C4-2B (cell line): ENCODE results near the gene TENT5A.
A peak's percentile ranks its signal among the peaks of the same experiment; 100 is the strongest.

ENCODE experiments used
- H3K27ac ChIP-seq: fragments of 450-650 bp; 2 replicates; pipeline ENCODE4 v1.5.1; 2017
- ZFX ChIP-seq: fragments of 450-650 bp; IDR thresholded peaks from 2 replicates; pipeline ENCODE4 v1.6.1; 2017
- TF ChIP-seq, protein P1 (sequence below): fragments of 450-650 bp; conservative IDR thresholded peaks from 2 replicates; pipeline ENCODE4 v1.5.1; 2017; ENCODE audit warnings: mild to moderate bottlenecking

Gene TENT5A

DNA sequence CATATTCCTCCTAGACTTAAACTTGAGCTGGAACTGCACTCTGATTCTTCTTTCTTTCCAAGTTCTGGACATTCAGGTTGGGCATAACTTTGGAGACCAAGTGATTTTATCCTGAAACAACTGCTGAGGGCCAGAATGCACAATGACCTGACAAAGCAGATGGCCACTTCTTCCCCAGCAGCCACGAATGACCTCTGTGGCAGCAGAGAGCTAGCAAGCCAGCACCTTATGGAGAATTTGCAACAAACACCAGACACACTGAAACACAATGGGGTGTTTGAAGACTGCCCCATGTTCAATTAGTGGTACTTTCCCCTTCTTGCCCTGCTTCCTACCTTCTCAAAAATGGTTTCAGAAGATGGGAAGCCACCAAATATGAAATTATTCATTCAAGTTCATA, 4.2 kb upstream of the TENT5A start:
- no peak for TF ChIP-seq ZFX
- H3K27ac ChIP-seq = no peak overlapping the region

DNA sequence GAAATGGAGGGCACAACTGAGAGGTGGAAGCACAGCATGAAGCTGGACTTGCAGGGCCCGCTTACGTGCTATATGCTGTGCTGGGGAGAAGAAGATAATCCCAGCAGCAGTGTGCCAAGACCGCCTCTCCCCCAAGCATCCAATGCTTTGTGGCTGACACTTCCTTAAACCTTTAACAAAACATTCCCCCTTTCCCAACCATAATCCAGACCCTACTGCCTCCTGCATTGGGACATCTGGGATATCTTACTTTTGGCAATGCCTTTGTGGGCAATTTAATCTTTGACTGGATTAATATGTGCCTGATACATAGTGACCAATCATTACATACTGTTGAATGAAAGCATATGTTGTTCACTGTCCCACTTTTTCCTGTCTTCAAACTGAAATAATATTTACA, 3.1 kb upstream of the TENT5A start:
- no peak overlapping the region for H3K27ac ChIP-seq
- TF ChIP-seq, protein P1, sequence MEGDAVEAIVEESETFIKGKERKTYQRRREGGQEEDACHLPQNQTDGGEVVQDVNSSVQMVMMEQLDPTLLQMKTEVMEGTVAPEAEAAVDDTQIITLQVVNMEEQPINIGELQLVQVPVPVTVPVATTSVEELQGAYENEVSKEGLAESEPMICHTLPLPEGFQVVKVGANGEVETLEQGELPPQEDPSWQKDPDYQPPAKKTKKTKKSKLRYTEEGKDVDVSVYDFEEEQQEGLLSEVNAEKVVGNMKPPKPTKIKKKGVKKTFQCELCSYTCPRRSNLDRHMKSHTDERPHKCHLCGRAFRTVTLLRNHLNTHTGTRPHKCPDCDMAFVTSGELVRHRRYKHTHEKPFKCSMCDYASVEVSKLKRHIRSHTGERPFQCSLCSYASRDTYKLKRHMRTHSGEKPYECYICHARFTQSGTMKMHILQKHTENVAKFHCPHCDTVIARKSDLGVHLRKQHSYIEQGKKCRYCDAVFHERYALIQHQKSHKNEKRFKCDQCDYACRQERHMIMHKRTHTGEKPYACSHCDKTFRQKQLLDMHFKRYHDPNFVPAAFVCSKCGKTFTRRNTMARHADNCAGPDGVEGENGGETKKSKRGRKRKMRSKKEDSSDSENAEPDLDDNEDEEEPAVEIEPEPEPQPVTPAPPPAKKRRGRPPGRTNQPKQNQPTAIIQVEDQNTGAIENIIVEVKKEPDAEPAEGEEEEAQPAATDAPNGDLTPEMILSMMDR = no peak
- TF ChIP-seq ZFX = no peak

DNA sequence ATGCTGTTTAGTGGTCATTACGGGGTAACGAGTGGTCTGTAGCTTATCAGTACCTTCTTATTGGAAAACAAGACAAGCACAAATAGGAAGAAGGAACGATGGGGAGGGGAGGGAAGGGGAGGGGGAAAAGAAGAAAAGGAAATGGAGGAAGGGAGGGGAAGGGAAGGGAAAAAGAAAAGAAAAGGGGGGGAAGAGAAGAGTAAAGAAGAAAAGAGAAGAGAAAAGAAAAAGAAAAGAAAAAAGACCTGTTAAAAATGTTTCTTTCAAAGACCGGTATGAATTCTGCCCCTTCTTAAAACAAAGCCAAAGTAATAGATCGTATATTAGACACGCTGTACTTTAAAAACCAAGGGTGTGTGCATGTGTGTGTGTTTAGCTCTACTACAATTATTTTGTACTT, 2.4 kb upstream of the TENT5A start:
- no peak overlapping the region for H3K27ac ChIP-seq
- TF ChIP-seq ZFX = no peak
- TF ChIP-seq, protein P1 = no peak

- TF ChIP-seq ZFX = no peak
- TF ChIP-seq, protein P1 = peak; percentile 79
- no peak overlapping the region for H3K27ac ChIP-seq
Observed at GRCh38 chr6:81753711-81754577, 1.5 kb upstream of the TENT5A start.

GRCh38 chr6:81752921-81753710, 635 bp upstream of the TENT5A start:
- H3K27ac ChIP-seq = no peak overlapping the region

DNA sequence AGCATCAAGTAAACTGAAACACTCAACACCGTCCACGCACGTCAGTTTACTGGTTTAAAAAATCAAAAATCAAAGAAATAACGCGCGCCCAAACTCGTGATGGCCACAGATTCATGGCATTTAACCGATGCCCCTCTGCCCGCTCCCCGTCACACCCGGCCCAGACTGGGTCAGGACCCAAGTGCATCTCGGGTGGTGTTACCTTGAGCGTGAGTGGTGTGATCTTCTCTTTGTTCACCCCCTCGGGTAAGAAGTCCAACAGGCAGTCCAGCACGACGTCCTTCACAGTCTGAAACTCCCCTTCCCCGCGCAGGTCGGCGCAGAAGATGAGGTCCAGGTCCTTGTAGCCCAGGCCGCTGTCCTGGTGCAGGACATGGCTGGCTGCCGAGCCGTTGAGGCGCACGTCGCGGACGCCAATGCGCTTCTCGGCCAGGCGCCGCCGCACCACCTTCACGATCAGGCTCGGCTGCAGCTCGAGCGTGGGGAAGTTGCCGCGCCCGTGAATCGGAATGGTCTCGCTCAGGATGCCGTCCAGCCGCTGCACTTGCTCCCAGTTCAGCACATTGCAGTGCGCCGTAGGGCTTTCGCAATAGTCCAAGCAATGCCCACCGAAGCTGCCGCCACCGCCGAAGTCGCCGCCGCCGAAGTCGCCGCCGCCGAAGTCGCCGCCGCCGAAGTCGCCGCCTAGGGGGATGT, 945 bp downstream of the TENT5A start:
- H3K27ac ChIP-seq = no peak overlapping the region; the same call in 1 of the 2 replicates
- TF ChIP-seq, protein P1 = no peak
- TF ChIP-seq ZFX = no peak

More at GRCh38 chr6:81752921-81753710, 635 bp upstream of the TENT5A start:
- no peak for TF ChIP-seq ZFX
- TF ChIP-seq, protein P1 = no peak

DNA sequence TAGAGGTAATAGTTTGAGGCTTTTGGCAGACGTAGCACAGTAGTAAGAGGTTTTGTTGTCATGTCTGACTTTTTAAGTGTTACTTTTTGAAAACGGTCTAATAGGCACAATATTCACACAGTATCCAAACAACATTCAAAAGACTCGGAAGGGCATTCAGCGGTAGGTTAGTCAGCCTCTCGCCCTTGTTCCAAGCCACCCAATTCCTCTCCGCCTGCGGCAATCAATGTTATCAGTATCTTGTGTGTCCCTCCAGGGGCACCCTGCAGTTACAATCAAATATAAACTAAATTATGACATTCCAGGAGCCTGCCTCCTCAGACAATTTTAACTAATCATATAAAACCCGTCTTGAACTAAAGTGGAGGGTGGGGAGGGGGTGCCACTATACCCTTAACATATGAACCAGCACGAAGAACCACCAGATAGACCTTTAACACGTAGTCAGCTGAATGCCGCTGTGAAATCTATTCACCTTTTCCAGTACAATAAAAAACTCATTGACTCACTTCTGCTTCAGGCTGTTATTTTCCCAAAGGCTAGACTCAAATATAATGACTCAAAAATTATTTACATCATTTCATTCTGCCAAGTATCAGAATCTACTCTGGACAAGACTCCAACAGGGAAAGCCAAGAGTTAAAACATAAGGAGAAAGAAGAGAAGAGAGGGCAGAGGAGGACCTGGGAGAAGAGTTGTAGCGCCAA, 1.6 kb downstream of the TENT5A start:
- H3K27ac ChIP-seq = no peak overlapping the region
- TF ChIP-seq, protein P1 = no peak
- no peak for TF ChIP-seq ZFX
